A549 (cell line): Measurements from ENCODE around the gene CHEK2. TPM values are rescaled to one million over a fixed set of nuclear protein-coding genes. Genes with fewer than 3 reads are reported as not detected.
A peak's percentile ranks its signal among the peaks of the same experiment; 100 is the strongest.

ENCODE experiments used
- CBX2 ChIP-seq: fragments of 200-600 bp; sonication (generic); IDR thresholded peaks from 2 replicates; pipeline ENCODE4 v1.6.1; 2016; ENCODE audit warnings: low read depth, mild to moderate bottlenecking, borderline replicate concordance
- CBX8 ChIP-seq: fragments of 200-600 bp; sonication (generic); IDR thresholded peaks from 2 replicates; pipeline ENCODE4 v1.6.1; 2016
- CHD4 ChIP-seq: fragments of 200-600 bp; sonication (generic); IDR thresholded peaks from 2 replicates; pipeline ENCODE4 v1.6.1; 2016; ENCODE audit warnings: antibody characterized with exemption, mild to moderate bottlenecking, borderline replicate concordance
- EHMT2 ChIP-seq: fragments of 200-600 bp; sonication (generic); IDR thresholded peaks from 2 replicates; pipeline ENCODE4 v1.6.1; 2016; ENCODE audit warnings: antibody characterized with exemption, low read depth, mild to moderate bottlenecking, moderate library complexity
- EP300 ChIP-seq, 2 experiments: fragments of >200 bp; sonication (Bioruptor Twin); formaldehyde crosslinking; IDR thresholded peaks; 2 replicates in 1 of 2; 3 replicates in 1 of 2; pipeline ENCODE4 v1.6.1; 2016 to 2017
- FOSB ChIP-seq: fragments of 250-450 bp; sonication (Bioruptor Pico); IDR thresholded peaks from 2 replicates; pipeline ENCODE4 v1.5.0; 2020; ENCODE audit warnings: mild to moderate bottlenecking, moderate library complexity
- FOXS1 ChIP-seq: fragments of 250-450 bp; sonication (Bioruptor Pico); IDR thresholded peaks from 2 replicates; pipeline ENCODE4 v1.5.0; 2020; ENCODE audit warnings: mild to moderate bottlenecking, moderate library complexity
- HDAC2 ChIP-seq: fragments of 200-600 bp; sonication (generic); IDR thresholded peaks from 2 replicates; pipeline ENCODE4 v1.6.1; 2016
- HEYL ChIP-seq: fragments of 250-450 bp; sonication (Bioruptor Pico); IDR thresholded peaks from 2 replicates; pipeline ENCODE4 v1.8.0; 2021; ENCODE audit warnings: mild to moderate bottlenecking, moderate library complexity
- HOXB13 ChIP-seq: fragments of 250-450 bp; sonication (Bioruptor Pico); IDR thresholded peaks from 2 replicates; pipeline ENCODE4 v1.5.0; 2020; ENCODE audit warnings: low read depth, mild to moderate bottlenecking, moderate library complexity
- HOXB5 ChIP-seq: fragments of 250-450 bp; sonication (Bioruptor Pico); IDR thresholded peaks from 2 replicates; pipeline ENCODE4 v1.5.0; 2020; ENCODE audit warnings: mild to moderate bottlenecking, moderate library complexity
- JUN ChIP-seq, 2 experiments: fragments of >200 bp; sonication (Bioruptor Twin); formaldehyde crosslinking; IDR thresholded peaks; 2 replicates in 1 of 2; 3 replicates in 1 of 2; pipeline ENCODE4 v1.6.1; 2016 to 2017
- JUNB ChIP-seq: fragments of >200 bp; sonication (Bioruptor Twin); formaldehyde crosslinking; IDR thresholded peaks from 2 replicates; pipeline ENCODE4 v1.6.1; 2016
- KDM1A ChIP-seq: fragments of 200-600 bp; sonication (generic); IDR thresholded peaks from 2 replicates; pipeline ENCODE4 v1.6.1; 2016; ENCODE audit warnings: low read depth, mild to moderate bottlenecking
- KDM5A ChIP-seq: fragments of 200-600 bp; sonication (generic); IDR thresholded peaks from 2 replicates; pipeline ENCODE4 v1.6.1; 2016; ENCODE audit warnings: antibody characterized with exemption, mild to moderate bottlenecking
- MYC ChIP-seq: IDR thresholded peaks from 2 replicates; pipeline ENCODE4 v1.6.1; 2012; ENCODE audit warnings: mild to moderate bottlenecking, inconsistent platforms, low read length, improper control_type of control experiment, borderline replicate concordance
- NFE2L2 ChIP-seq: fragments of 150-350 bp; conservative IDR thresholded peaks from 2 replicates; pipeline ENCODE4 v1.6.1; 2014; ENCODE audit warnings: low read length
- NPAS2 ChIP-seq: fragments of 250-450 bp; sonication (Bioruptor Pico); IDR thresholded peaks from 2 replicates; pipeline ENCODE4 v1.8.0; 2022; ENCODE audit warnings: mild to moderate bottlenecking, moderate library complexity, borderline replicate concordance
- NR3C1 ChIP-seq: fragments of >200 bp; sonication (Bioruptor Twin); formaldehyde crosslinking; IDR thresholded peaks from 3 replicates; pipeline ENCODE4 v1.6.1; 2017
- POLR2A ChIP-seq: IDR thresholded peaks from 2 replicates; pipeline ENCODE4 v1.6.1; 2012; ENCODE audit warnings: mild to moderate bottlenecking, low read length
- RAD21 ChIP-seq, 2 experiments: fragments of >200 bp in 1 of 2; sonication (Bioruptor Twin) in 1 of 2; formaldehyde crosslinking in 1 of 2; IDR thresholded peaks in 1 of 2; conservative IDR thresholded peaks in 1 of 2; 2 replicates in 1 of 2; 3 replicates in 1 of 2; pipeline ENCODE4 v1.6.1; 2012 to 2018; ENCODE audit warnings: inconsistent platforms in 1 of 2
- RARB ChIP-seq: fragments of 250-450 bp; sonication (Bioruptor Pico); IDR thresholded peaks from 2 replicates; pipeline ENCODE4 v1.8.0; 2021; ENCODE audit warnings: mild to moderate bottlenecking, moderate library complexity
- RCOR1 ChIP-seq: fragments of 150-350 bp; IDR thresholded peaks from 2 replicates; pipeline ENCODE4 v1.6.1; 2014; ENCODE audit warnings: antibody characterized with exemption, low read length, low read depth
- SMC3 ChIP-seq: fragments of >200 bp; sonication (Bioruptor Twin); formaldehyde crosslinking; IDR thresholded peaks from 3 replicates; pipeline ENCODE4 v1.6.1; 2018; ENCODE audit warnings: inconsistent platforms
- SREBF2 ChIP-seq: fragments of 450-650 bp; IDR thresholded peaks from 2 replicates; pipeline ENCODE4 v1.6.1; 2014; ENCODE audit warnings: mild to moderate bottlenecking, moderate library complexity
- TP53 ChIP-seq: fragments of 250-450 bp; sonication (Bioruptor Pico); IDR thresholded peaks from 2 replicates; pipeline ENCODE4 v1.5.0; 2021; ENCODE audit warnings: mild to moderate bottlenecking, moderate library complexity
- ZC3H11A ChIP-seq: fragments of 450-650 bp; IDR thresholded peaks from 2 replicates; pipeline ENCODE4 v1.6.1; 2014; ENCODE audit warnings: antibody characterized with exemption, mild to moderate bottlenecking
- polyA plus RNA-seq, 4 experiments: library from polyadenylated mRNA; depleted of rRNA in 3 of 4; stranded (reverse); fragments of >200 nt; fragmentation: RNase III in 1 of 4; extraction: RNeasy Plus Mini Kit Qiagen cat#74134 plus additional on column Dnase treatment in 1 of 4; gene quantifications; 2 replicates in 3 of 4; 3 replicates in 1 of 4; pipeline ENCODE4 v1.2.3, GENCODE V29; 2011 to 2017
- TF ChIP-seq, protein P1 (sequence below): IDR thresholded peaks from 2 replicates; pipeline ENCODE4 v1.6.1; 2012
- TF ChIP-seq, protein P2 (sequence below): fragments of 250-450 bp; sonication (Bioruptor Pico); IDR thresholded peaks from 2 replicates; pipeline ENCODE4 v1.5.0; 2020; ENCODE audit warnings: low read depth, mild to moderate bottlenecking, moderate library complexity
- TF ChIP-seq, protein P3 (sequence below): IDR thresholded peaks from 2 replicates; pipeline ENCODE4 v1.6.1; 2012; ENCODE audit warnings: low read depth, borderline replicate concordance
- TF ChIP-seq, protein P4 (sequence below): fragments of 250-450 bp; sonication (Bioruptor Pico); IDR thresholded peaks from 2 replicates; pipeline ENCODE4 v1.5.0; 2021; ENCODE audit warnings: mild to moderate bottlenecking, moderate library complexity, borderline replicate concordance
- TF ChIP-seq, protein P5 (sequence below): fragments of 150-350 bp; IDR thresholded peaks from 2 replicates; pipeline ENCODE4 v1.6.1; 2014; ENCODE audit warnings: low read depth, mild to moderate bottlenecking, low read length

Gene CHEK2
- polyA plus RNA-seq, 2 of the 4 experiments (the other 2 are of a cell fraction) = 13.0 to 26.1 TPM

DNA sequence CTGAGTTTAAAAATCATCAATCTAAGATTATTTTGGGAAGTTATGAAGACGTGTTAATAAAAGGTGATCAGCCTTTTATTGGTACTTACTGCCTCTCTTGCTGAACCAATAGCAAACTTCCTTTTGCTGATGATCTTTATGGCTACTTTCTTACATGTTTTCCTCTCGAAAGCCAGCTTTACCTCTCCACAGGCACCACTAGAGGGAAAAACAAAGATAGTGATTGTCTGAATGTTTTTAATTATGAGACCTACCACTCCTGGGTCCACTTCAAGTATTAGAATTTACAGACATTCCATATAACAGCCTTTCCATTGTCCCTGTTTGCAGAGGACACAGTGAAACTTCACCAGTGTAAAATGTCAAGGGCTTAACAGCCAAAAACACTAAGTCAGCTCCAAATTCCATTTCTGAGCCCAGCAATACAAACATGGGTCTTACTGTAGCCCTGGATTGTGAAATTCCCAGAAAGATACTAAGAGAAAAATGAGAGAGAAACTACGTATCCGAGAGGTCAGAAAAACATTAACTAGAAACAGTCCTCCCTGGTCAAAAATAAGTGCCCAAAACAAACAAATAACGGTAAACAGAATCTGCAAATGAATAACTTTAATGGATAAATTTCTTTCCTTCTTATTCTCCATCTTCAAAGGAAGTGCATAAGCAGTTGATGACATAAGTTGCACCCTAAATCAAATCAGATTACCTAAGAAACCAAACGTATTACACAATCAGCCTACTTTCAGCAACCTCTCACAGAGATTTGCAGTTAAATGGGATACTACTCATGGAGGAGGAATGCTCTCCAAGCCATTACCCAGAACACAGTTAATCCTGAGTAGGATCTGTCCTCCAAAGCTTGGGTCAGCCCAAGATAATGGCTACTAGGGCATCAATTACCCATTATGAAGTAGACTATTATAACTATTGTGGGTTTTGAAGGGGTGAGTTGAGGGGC, 29.5 kb downstream of the CHEK2 start (continued):
- TF ChIP-seq NFE2L2 (no peak), HOXB13 (CRISPR knock-in tag) (0 out of 2 replicates have a peak, but pooled peaks have one; percentile 16), FOSB (no peak), JUN (IDR thresholded peaks at IDR 0.05) (peak; percentile 85 to 86; a peak in 4 of 5 replicates), SREBF2 (no peak), POLR2A (no peak), ZC3H11A (no peak), JUNB (peak; percentile 89), EP300 (IDR thresholded peaks at IDR 0.05) (peak; percentile 74 to 80; a peak in 3 of 5 replicates), RCOR1 (no peak), KDM1A (no peak), RAD21 (conservative IDR thresholded peaks at IDR 0.05 in 1 of 2, IDR thresholded peaks at IDR 0.05 in 1 of 2) (no peak; a peak in 1 of 5 replicates), EHMT2 (no peak), CBX8 (no peak), HEYL (CRISPR knock-in tag) (no peak), CHD4 (no peak), TP53 (CRISPR knock-in tag) (no peak), KDM5A (no peak), HOXB5 (0 out of 2 replicates have a peak, but pooled peaks have one; percentile 41), MYC (no peak), SMC3 (peak; percentile 33; the same call in 1 of the 3 replicates), FOXS1 (CRISPR knock-in tag) (no peak), RARB (no peak), HDAC2 (no peak), CBX2 (no peak), NPAS2 (CRISPR knock-in tag) (no peak), NR3C1 (no peak)
- TF ChIP-seq, protein P1, sequence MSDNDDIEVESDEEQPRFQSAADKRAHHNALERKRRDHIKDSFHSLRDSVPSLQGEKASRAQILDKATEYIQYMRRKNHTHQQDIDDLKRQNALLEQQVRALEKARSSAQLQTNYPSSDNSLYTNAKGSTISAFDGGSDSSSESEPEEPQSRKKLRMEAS = peak; percentile 44; the same call in 1 of the 2 replicates
- TF ChIP-seq, protein P2, sequence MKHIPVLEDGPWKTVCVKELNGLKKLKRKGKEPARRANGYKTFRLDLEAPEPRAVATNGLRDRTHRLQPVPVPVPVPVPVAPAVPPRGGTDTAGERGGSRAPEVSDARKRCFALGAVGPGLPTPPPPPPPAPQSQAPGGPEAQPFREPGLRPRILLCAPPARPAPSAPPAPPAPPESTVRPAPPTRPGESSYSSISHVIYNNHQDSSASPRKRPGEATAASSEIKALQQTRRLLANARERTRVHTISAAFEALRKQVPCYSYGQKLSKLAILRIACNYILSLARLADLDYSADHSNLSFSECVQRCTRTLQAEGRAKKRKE = no peak
- TF ChIP-seq, protein P3, sequence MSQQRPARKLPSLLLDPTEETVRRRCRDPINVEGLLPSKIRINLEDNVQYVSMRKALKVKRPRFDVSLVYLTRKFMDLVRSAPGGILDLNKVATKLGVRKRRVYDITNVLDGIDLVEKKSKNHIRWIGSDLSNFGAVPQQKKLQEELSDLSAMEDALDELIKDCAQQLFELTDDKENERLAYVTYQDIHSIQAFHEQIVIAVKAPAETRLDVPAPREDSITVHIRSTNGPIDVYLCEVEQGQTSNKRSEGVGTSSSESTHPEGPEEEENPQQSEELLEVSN = no peak
- TF ChIP-seq, protein P4, sequence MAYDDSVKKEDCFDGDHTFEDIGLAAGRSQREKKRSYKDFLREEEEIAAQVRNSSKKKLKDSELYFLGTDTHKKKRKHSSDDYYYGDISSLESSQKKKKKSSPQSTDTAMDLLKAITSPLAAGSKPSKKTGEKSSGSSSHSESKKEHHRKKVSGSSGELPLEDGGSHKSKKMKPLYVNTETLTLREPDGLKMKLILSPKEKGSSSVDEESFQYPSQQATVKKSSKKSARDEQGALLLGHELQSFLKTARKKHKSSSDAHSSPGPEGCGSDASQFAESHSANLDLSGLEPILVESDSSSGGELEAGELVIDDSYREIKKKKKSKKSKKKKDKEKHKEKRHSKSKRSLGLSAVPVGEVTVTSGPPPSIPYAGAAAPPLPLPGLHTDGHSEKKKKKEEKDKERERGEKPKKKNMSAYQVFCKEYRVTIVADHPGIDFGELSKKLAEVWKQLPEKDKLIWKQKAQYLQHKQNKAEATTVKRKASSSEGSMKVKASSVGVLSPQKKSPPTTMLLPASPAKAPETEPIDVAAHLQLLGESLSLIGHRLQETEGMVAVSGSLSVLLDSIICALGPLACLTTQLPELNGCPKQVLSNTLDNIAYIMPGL (CRISPR knock-in tag) = no peak
- TF ChIP-seq, protein P5, sequence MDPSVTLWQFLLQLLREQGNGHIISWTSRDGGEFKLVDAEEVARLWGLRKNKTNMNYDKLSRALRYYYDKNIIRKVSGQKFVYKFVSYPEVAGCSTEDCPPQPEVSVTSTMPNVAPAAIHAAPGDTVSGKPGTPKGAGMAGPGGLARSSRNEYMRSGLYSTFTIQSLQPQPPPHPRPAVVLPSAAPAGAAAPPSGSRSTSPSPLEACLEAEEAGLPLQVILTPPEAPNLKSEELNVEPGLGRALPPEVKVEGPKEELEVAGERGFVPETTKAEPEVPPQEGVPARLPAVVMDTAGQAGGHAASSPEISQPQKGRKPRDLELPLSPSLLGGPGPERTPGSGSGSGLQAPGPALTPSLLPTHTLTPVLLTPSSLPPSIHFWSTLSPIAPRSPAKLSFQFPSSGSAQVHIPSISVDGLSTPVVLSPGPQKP = no peak
